NCI-H187 (cell line): ENCODE data around the gene NGEF.

ENCODE experiments used
- DNase-seq, 2 experiments: peaks; one replicate each; lab custom pipeline; 2025; lab: John Stamatoyannopoulos, UW

Gene NGEF

GRCh38 chr2:232997749-232998665 lies 15.0 kb downstream of the NGEF start:
- DNase-seq: no peak

DNA sequence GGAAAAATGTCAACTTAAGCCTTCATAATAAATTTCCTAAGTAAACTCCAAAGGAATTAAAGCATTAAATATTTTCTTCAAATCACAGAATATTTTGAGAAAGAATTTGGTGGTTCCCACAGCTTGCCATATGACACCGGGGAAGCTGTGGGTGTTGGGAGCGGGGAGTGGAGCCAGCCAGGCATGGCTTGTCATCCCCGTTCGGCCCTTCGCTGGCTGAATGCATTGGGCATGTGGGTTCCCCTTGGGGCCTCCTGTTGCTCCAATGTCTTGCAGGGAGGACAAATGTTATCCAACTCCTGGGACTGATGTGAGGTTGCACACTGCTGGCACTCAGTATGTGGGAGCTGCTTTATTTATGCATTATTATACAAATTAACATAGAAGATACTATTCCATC lies 18.6 kb downstream of the NGEF start:
- DNase-seq: no peak

DNA sequence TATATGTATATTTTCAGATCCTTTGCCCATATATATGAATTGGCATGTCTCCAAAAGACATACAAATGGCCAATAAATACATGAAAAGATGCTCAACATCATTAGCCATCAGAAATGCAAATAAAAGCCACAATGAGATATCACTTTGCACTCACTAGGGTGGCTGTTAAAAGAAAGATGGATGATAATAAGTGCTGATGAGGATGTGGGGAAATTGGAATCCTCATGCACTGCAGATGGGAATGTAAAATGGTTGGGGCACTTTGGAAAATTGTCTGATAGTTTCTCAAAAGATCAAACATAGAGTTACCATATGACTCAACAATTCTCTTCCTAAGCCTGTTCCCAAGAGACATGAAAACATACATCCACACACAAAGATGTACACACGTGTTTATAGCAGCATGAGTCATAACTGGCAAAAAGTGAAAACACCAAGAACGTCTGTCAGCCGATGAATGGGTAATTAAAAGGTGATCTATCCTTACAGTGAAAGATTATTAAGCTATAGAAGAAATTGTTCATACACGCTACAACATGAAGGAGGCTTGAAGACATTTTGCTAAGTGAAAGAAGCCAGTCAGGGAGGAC lies 19.7 kb downstream of the NGEF start:
- DNase-seq: no peak

- no peak for DNase-seq
These were observed 26.9 kb downstream of the NGEF start for GRCh38 chr2:232986155-232986554.

GRCh38 chr2:232984451-232985207 lies 28.4 kb downstream of the NGEF start:
- DNase-seq: no peak

- DNase-seq: no peak
These were observed 29.4 kb downstream of the NGEF start for GRCh38 chr2:232983669-232984140.

GRCh38 chr2:232982926-232983668 lies 30.0 kb downstream of the NGEF start:
- no peak for DNase-seq

DNA sequence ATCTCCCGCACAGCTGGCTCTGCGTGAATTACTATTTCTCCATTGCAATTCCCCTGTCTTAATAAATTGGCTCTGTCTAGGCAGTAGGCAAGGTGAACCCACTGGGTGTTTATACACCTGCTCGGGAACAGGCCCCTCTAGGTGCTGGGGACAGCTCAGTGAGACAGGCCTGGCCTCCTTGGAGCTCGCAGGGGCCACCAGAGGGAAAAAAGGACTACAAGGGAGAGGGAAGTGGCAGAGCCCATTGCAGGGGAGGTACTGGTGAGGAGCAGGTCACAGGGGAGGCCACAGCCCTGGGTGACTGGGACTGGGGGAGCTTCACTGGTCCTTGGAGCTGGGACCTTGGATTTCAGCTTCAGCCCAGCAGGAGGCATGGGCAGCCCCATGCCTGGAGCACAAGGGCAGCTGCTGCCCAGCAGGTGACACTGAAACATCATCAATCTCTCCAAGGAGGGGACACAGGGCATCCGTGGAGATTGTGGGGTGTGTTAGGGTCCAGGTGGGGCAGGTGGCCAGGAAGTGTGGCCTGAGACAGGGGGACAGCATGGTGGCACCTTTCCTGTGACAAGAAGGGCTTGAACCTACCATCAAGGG lies 31.2 kb downstream of the NGEF start:
- DNase-seq: no peak

- no peak for DNase-seq
These were observed 31.7 kb downstream of the NGEF start for GRCh38 chr2:232981356-232981755.

- no peak for DNase-seq
These were observed 32.4 kb downstream of the NGEF start for GRCh38 chr2:232980683-232981082.

GRCh38 chr2:232979871-232980461 lies 33.1 kb downstream of the NGEF start:
- DNase-seq: no peak

DNA sequence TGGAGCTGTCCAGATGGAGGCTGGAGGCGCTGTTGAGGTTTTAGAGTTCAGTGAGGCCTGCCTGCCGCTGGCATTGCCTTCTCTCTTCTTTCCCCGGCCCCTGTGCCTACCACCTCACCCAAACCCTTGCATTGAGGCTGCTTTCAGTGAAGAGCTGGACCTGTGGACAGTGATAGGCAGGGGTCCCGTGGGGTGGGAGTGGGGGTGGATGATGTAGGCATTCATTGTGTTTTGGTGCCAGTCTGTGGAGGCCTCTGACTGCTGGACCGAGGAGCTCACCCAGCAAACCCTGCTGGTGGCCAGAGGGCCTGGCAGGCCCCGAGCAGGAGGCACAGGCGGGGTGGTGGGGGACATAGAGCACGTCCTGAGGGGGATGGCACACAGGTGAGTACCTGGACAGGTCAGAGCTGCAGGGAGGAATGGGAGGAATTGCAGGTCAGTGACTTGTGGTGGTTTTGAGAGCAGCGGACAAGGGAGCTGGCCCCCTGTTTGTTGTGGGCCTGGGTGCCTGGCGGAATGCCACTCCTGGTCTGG lies 35.6 kb downstream of the NGEF start:
- DNase-seq: no peak

DNA sequence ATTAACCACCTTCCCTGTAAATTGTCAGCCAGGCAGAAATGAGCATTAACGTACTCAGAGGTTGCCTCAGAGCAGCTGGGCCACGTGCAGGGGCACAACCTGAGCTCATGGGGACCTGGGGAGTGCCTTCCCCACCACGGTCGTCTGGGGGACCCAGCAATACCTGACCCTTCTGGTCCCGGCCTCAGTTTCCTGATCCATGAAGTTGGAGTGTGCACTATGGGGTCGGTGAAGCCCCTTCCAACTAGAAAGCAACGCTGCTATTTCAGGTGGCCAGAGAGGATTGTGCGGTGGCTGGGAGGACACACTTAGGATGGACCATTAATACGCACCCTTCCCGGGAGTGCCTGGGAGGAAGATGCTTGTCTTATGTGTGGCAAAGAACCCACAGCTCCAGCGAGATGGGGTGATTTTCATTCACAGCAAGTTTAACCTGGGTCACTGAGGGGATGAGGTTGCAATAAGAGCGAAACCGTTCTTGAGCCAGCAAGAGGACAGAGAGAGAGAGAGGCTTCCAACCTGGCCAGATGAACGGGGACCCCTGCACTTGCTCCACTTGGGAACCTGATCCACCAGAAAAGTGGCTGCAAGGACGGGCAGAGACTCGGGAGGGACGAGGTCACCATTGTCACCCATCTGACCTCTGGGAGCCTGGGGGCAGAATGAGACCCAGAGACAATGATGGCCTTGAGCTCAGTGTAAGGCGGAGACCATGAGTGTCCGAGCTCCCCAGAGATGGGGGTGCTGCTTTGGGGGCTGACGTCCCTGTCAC lies 36.2 kb downstream of the NGEF start:
- no peak for DNase-seq

- DNase-seq: no peak
These were observed 36.9 kb downstream of the NGEF start for GRCh38 chr2:232976176-232976575.

GRCh38 chr2:232974396-232974795 lies 38.7 kb downstream of the NGEF start:
- no peak for DNase-seq

DNA sequence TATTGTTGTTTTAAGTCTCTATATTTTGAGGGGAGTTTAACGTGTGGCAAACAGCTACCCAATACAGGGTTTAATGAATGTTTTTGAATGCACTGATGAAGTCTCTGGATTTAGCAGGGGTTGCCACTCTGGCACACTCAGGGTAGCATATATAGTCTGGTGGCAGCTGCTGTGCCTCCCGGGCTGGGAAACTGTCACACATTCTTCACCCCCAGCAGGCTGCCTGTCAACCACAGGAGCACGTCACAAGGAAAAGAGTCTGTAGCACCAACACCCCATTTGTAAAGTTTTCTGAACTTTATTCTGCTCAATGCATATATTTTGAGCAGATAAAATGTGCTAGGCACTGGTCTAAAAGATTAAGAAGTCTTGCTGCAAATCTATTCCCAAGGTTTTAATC lies 39.3 kb downstream of the NGEF start:
- no peak for DNase-seq

GRCh38 chr2:232973011-232973735 lies 39.9 kb downstream of the NGEF start:
- DNase-seq: no peak

DNA sequence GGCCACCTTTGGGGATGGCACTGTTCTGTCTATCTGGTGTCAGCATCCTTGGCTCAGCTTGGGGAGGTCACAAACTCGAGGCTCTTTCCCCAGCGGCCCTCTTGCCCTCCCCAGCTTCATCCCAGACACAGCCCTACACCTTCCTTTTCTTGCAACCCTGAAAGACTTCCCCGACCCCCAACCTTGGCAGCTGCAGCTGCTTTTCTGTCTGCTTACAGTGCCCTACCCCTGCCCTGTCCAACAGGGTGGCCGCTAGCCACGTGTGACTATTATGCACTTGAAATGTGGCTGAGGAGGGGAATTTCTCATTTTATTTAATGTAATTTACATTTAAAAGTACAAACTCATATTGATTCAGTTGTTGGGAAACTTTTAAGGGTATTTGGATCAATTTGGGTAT lies 41.3 kb downstream of the NGEF start:
- no peak for DNase-seq

DNA sequence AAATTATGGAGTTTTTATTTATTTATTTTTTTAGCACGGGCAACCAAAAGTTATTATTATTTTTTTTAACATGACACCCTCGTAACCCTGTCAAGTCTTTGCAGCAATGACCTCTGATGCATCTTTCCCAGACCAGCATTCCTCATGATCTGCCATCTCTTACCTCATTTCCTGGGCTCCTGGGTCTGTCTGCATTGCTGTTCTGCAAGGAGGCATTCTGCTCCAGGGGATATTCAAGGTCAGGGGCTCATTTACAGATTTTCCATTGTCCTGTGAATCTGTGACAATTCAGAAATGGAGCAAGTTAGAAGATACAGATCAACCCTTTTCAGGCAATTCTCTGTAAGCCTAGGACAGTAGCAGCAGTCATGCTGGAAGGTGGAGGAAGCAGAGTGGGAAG lies 43.0 kb downstream of the NGEF start:
- DNase-seq: no peak
